ENCODE results near the gene TTYH1. TPM values are rescaled to one million over a fixed set of nuclear protein-coding genes. Genes with fewer than 3 reads are reported as not detected.

Gene TTYH1
- total and polyA plus RNA-seq, 4 donors: 0.05 to 0.46 (median 0.18) TPM; not detected in 1

DNA sequence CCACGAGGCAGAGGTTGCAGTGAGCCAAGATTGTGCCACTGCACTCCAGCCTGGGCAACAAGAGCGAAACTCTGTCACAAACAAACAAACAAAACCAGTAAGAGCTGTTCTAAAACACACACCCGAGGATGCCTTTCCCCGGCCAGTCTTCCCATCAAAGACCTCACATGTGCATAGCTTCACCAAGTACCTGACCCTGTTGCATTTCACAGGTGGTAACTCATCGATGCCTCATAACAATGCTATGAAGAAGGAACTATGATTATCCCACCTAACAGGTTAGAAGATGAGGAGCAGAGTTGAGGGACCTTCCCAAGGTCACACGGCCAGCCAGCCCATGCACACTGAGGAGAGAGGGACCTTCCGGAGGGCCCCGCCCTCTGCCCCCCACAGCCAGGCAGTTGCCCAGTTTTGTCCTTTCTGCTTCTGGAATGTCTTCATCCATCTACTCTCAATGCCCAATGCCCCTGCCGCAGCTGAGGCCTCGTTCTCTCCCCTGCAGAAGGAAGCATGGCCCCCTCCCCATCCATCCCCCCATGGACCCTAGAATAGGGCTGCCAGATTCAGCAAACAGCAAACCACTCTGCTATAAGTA lies 17.0 kb downstream of the TTYH1 start:
- Histone ChIP-seq H3K27ac (ENCODE audit: low read depth in 1 of 2, low read length in 1 of 2) (no peak overlapping the region), H3K9me3 (ENCODE audit: control insufficient read depth in 4 of 4, insufficient read depth in 3 of 4, low read length in 3 of 4) (no peaks in the 10 kb centered on the region), H3K9ac (ENCODE audit: insufficient read depth in 1 of 2, low read length in 2 of 2) (no peak overlapping the region), H3K27me3 (ENCODE audit: control insufficient read depth in 3 of 3, insufficient read depth in 3 of 3, low read length in 2 of 3) (no peaks in the 10 kb centered on the region), H3K4me1 (ENCODE audit: control insufficient read depth in 5 of 5, insufficient read depth in 5 of 5, low read length in 5 of 5) (peaks cover 0 to 40% (median 6%) of the 10 kb centered on the region in 5 donors), H3K36me3 (ENCODE audit: control insufficient read depth in 4 of 4, insufficient read depth in 4 of 4, low read length in 4 of 4) (no peaks in the 10 kb centered on the region), H3K4me3 (no peak overlapping the region)
- 67 to 78% methylated on average over 10 of the region's 10 CpGs for WGBS, 2 donors
- DNase-seq: no peak
- ATAC-seq (ENCODE audit: insufficient read depth, low FRiP score): no peak
- TF ChIP-seq, protein P1, sequence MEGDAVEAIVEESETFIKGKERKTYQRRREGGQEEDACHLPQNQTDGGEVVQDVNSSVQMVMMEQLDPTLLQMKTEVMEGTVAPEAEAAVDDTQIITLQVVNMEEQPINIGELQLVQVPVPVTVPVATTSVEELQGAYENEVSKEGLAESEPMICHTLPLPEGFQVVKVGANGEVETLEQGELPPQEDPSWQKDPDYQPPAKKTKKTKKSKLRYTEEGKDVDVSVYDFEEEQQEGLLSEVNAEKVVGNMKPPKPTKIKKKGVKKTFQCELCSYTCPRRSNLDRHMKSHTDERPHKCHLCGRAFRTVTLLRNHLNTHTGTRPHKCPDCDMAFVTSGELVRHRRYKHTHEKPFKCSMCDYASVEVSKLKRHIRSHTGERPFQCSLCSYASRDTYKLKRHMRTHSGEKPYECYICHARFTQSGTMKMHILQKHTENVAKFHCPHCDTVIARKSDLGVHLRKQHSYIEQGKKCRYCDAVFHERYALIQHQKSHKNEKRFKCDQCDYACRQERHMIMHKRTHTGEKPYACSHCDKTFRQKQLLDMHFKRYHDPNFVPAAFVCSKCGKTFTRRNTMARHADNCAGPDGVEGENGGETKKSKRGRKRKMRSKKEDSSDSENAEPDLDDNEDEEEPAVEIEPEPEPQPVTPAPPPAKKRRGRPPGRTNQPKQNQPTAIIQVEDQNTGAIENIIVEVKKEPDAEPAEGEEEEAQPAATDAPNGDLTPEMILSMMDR (IDR thresholded peaks at IDR 0.05; ENCODE audit: control extremely low read depth, extremely low read depth): no peak

DNA sequence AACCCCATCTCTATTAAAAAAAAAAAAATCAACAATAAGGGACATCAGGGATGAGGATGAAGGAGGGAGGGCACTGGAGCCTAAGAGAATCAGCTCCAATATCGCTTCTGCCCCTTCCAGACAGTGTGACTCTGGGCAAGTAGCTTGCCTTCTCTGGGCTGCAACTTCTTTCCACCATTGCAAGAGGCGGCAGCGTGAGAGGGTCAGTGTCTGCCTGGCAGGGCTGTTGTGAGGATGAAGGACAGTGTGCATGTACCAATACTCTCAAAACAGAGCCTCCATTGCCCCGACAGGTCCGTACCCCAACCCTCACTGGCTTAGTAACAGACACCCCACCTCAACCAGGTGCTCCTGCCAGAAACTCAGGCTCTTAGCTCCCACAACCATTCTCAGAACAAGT lies 18.4 kb downstream of the TTYH1 start:
- TF ChIP-seq, protein P1 (IDR thresholded peaks at IDR 0.05; ENCODE audit: control extremely low read depth, extremely low read depth): no peak
- Histone ChIP-seq H3K4me3 (no peak overlapping the region), H3K9me3 (ENCODE audit: control insufficient read depth in 4 of 4, insufficient read depth in 3 of 4, low read length in 3 of 4) (no peaks in the 10 kb centered on the region), H3K27me3 (ENCODE audit: control insufficient read depth in 3 of 3, insufficient read depth in 3 of 3, low read length in 2 of 3) (no peaks in the 10 kb centered on the region), H3K27ac (ENCODE audit: low read depth in 1 of 2, low read length in 1 of 2) (no peak overlapping the region), H3K36me3 (ENCODE audit: control insufficient read depth in 4 of 4, insufficient read depth in 4 of 4, low read length in 4 of 4) (peaks cover 0 to 2% (median under 1%) of the 10 kb centered on the region in 4 donors), H3K9ac (ENCODE audit: insufficient read depth in 1 of 2, low read length in 2 of 2) (no peak overlapping the region), H3K4me1 (ENCODE audit: control insufficient read depth in 5 of 5, insufficient read depth in 5 of 5, low read length in 5 of 5) (peaks cover 0 to 40% (median 6%) of the 10 kb centered on the region in 5 donors)
- WGBS, 2 donors: 94 to 96% methylated on average over 5 of the region's 5 CpGs
- no peak for ATAC-seq (ENCODE audit: insufficient read depth, low FRiP score)
- DNase-seq: no peak

DNA sequence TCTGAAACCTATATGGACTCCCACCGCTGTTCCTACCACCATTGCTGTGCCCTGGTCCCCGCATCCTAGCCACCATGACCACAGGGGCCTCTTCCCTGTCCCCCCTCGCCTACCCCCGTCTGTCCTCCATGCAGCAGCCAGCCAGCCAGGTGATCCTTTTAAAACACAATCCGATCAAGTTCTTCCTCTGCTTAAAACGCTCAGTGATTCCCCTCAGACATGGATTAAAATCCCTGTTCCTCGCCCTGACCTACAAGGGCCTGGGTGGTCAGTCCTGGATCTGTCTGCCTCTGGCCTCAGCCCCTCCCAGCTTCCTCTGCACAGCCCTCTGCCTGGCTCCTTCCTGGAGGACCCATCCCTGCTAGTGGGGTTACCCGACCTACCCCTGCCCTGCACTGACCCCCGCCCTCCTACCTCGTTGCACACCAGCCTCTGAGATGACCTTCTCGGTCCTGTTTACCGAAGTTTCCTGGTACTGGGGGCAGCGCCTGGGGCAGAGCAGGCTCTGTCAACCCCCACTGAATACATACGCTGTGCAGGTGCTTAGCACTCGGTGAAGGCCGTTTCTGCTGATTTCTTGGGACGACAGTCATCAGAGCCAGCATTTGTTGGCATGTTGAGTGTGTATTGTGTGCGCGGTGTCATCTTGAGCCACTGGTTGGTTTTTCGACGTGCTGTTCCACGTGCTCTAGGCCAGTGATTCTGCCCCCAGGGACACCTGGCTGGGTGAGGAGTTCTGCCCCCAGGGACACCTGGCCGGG lies 19.0 kb downstream of the TTYH1 start:
- Histone ChIP-seq H3K36me3 (ENCODE audit: control insufficient read depth in 4 of 4, insufficient read depth in 4 of 4, low read length in 4 of 4) (peaks cover 0 to 5% (median 3%) of the 10 kb centered on the region in 4 donors), H3K4me3 (no peak overlapping the region), H3K9ac (ENCODE audit: insufficient read depth in 1 of 2, low read length in 2 of 2) (no peak overlapping the region), H3K4me1 (ENCODE audit: control insufficient read depth in 5 of 5, insufficient read depth in 5 of 5, low read length in 5 of 5) (peaks cover 0 to 38% (median 6%) of the 10 kb centered on the region in 5 donors), H3K9me3 (ENCODE audit: control insufficient read depth in 4 of 4, insufficient read depth in 3 of 4, low read length in 3 of 4) (no peaks in the 10 kb centered on the region), H3K27ac (ENCODE audit: low read depth in 1 of 2, low read length in 1 of 2) (no peak overlapping the region), H3K27me3 (ENCODE audit: control insufficient read depth in 3 of 3, insufficient read depth in 3 of 3, low read length in 2 of 3) (no peaks in the 10 kb centered on the region)
- 62% methylated on average over 23 of the region's 23 CpGs for WGBS, 2 donors
- DNase-seq: no peak
- ATAC-seq (ENCODE audit: insufficient read depth, low FRiP score): no peak
- TF ChIP-seq, protein P1 (IDR thresholded peaks at IDR 0.05; ENCODE audit: control extremely low read depth, extremely low read depth): no peak

Data from lung (tissue), 12 donors.